Measurements from ENCODE around the gene MANSC4. TPM values are rescaled to one million over a fixed set of nuclear protein-coding genes. Genes with fewer than 3 reads are reported as not detected.
A peak's percentile ranks its signal among the peaks of the same experiment; 100 is the strongest.

The MANSC4 gene
- total and polyA plus RNA-seq, 2 experiments from 2014 or later, result not detected

GRCh38 chr12:27807063-27807703 is 27.1 kb upstream of the MANSC4 start:
- no peaks in the 10 kb centered on the region for H3K4me1 ChIP-seq (ENCODE audit: insufficient read depth)
- no peak overlapping the region for H3K4me3 ChIP-seq
- no peak overlapping the region for H3K4me2 ChIP-seq
- Mint-ChIP-seq H3K27ac (no peak overlapping the region), H3K4me3 (no peak overlapping the region; the same call in 2 of the 3 replicates), H3K36me3 (ENCODE audit: low read depth) (no peaks in the 10 kb centered on the region; the same call in 2 of the 3 replicates), H3K9me3 (no peaks in the 10 kb centered on the region), H3K27me3 (ENCODE audit: insufficient read depth, low read depth, poor library complexity) (peaks cover 5% of the 10 kb centered on the region), H3K4me1 (peaks cover 5% of the 10 kb centered on the region; the same call in 2 of the 3 replicates)
- no peaks in the 10 kb centered on the region for H3K27me3 ChIP-seq (ENCODE audit: insufficient read depth)
- H3K9me2 ChIP-seq (ENCODE audit: insufficient read depth), result no peaks in the 10 kb centered on the region
- no peaks in the 10 kb centered on the region for H4K20me1 ChIP-seq (replicated peaks; ENCODE audit: insufficient read depth)
- no peaks in the 10 kb centered on the region for H3K36me3 ChIP-seq (ENCODE audit: insufficient read depth)
- H3F3A ChIP-seq (replicated peaks; ENCODE audit: low read depth), result no peaks in the 10 kb centered on the region
- DNase-seq (ENCODE audit: low spot score), result peak; percentile 47
- no peak for TF ChIP-seq EZH2 (IDR thresholded peaks at IDR 0.05; ENCODE audit: low read depth, unreplicated experiment)
- peak; percentile 27 to 51; a peak in 3 of 4 replicates for TF ChIP-seq CTCF (conservative IDR thresholded peaks at IDR 0.05; ENCODE audit: low read depth in 2 of 2)
- no peak overlapping the region for H3K27ac ChIP-seq (ENCODE audit: low read depth)
- no peak overlapping the region for H2AFZ ChIP-seq
- no peaks in the 10 kb centered on the region for H3K79me2 ChIP-seq (replicated peaks; ENCODE audit: insufficient read depth)
- peak; percentile 66 for ATAC-seq

GRCh38 chr12:27806259-27806658 is 26.2 kb upstream of the MANSC4 start:
- H3F3A ChIP-seq (replicated peaks; ENCODE audit: low read depth), result no peaks in the 10 kb centered on the region
- no peak overlapping the region for H3K4me2 ChIP-seq
- DNase-seq (ENCODE audit: low spot score) (no peak), ATAC-seq (no peak)
- H3K27ac ChIP-seq (ENCODE audit: low read depth), result no peak overlapping the region
- Mint-ChIP-seq H3K27me3 (ENCODE audit: insufficient read depth, low read depth, poor library complexity) (peaks cover 5% of the 10 kb centered on the region), H3K4me3 (no peak overlapping the region), H3K36me3 (ENCODE audit: low read depth) (no peaks in the 10 kb centered on the region; the same call in 2 of the 3 replicates), H3K4me1 (peaks cover 5% of the 10 kb centered on the region; the same call in 2 of the 3 replicates), H3K27ac (no peak overlapping the region), H3K9me3 (no peaks in the 10 kb centered on the region)
- no peaks in the 10 kb centered on the region for H3K4me1 ChIP-seq (ENCODE audit: insufficient read depth)
- no peaks in the 10 kb centered on the region for H3K79me2 ChIP-seq (replicated peaks; ENCODE audit: insufficient read depth)
- no peaks in the 10 kb centered on the region for H3K36me3 ChIP-seq (ENCODE audit: insufficient read depth)
- no peaks in the 10 kb centered on the region for H3K9me2 ChIP-seq (ENCODE audit: insufficient read depth)
- H3K4me3 ChIP-seq, result no peak overlapping the region
- H3K27me3 ChIP-seq (ENCODE audit: insufficient read depth), result no peaks in the 10 kb centered on the region
- H2AFZ ChIP-seq, result 0 out of 2 replicates have a peak overlapping the region, but pooled peaks have one; percentile 18
- no peaks in the 10 kb centered on the region; the same call in 1 of the 2 replicates for H4K20me1 ChIP-seq (replicated peaks; ENCODE audit: insufficient read depth)
- no peak for TF ChIP-seq JUNB (IDR thresholded peaks at IDR 0.05; ENCODE audit: unreplicated experiment)
- no peak for TF ChIP-seq EZH2phosphoT487 (IDR thresholded peaks at IDR 0.05; ENCODE audit: unreplicated experiment)
- TF ChIP-seq ZNF331 (CRISPR knock-in tag; IDR thresholded peaks at IDR 0.05; ENCODE audit: low read depth), result no peak
- TF ChIP-seq ZNF114 (CRISPR knock-in tag; IDR thresholded peaks at IDR 0.05), result no peak
- no peak for TF ChIP-seq ETS1 (IDR thresholded peaks at IDR 0.05)
- TF ChIP-seq STAT1 (IDR thresholded peaks at IDR 0.05; ENCODE audit: unreplicated experiment), result no peak
- no peak for TF ChIP-seq REST (IDR thresholded peaks at IDR 0.05; ENCODE audit: unreplicated experiment)
- no peak for TF ChIP-seq CTCF (conservative IDR thresholded peaks at IDR 0.05; ENCODE audit: low read depth in 2 of 2)
- TF ChIP-seq CREB1 (CRISPR knock-in tag; IDR thresholded peaks at IDR 0.05; ENCODE audit: low read depth), result no peak
- no peak for TF ChIP-seq NANOG (IDR thresholded peaks at IDR 0.05; ENCODE audit: borderline replicate concordance)
